HG03432 (cell line): ENCODE data around the gene CCDC182.

Experiments used
- ATAC-seq: cut with Tn5 transposase; IDR thresholded peaks from one replicate; pipeline ENCODE4 v1.9.1; 2021; ENCODE audit warnings: mild to moderate bottlenecking, moderate library complexity; ENCODE audit not compliant: unreplicated experiment

CCDC182 gene

GRCh38 chr17:57758654-57759053, 13.6 kb upstream of the CCDC182 start:
- ATAC-seq = no peak

GRCh38 chr17:57757735-57758134, 12.6 kb upstream of the CCDC182 start:
- ATAC-seq = no peak

- ATAC-seq = no peak
Observed at GRCh38 chr17:57756951-57757350, 11.9 kb upstream of the CCDC182 start.

GRCh38 chr17:57755480-57756070, 10.5 kb upstream of the CCDC182 start:
- ATAC-seq = no peak

GRCh38 chr17:57752031-57752905, 7.2 kb upstream of the CCDC182 start:
- no peak for ATAC-seq

- ATAC-seq = no peak
Observed at GRCh38 chr17:57751348-57751971, 6.4 kb upstream of the CCDC182 start.

- no peak for ATAC-seq
Observed at GRCh38 chr17:57750895-57751294, 5.8 kb upstream of the CCDC182 start.

GRCh38 chr17:57750109-57750871, 5.2 kb upstream of the CCDC182 start:
- no peak for ATAC-seq

- no peak for ATAC-seq
Observed at GRCh38 chr17:57749701-57750100, 4.6 kb upstream of the CCDC182 start.

GRCh38 chr17:57747221-57748017, 2.3 kb upstream of the CCDC182 start:
- ATAC-seq = no peak

- no peak for ATAC-seq
Observed at GRCh38 chr17:57746221-57746620, 1.1 kb upstream of the CCDC182 start.

- peak; percentile 64 for ATAC-seq
Observed at GRCh38 chr17:57744195-57745170, 616 bp downstream of the CCDC182 start.

- ATAC-seq = no peak
Observed at GRCh38 chr17:57740235-57740528, 4.9 kb downstream of the CCDC182 start.

- ATAC-seq = no peak
Observed at GRCh38 chr17:57739402-57740234, 5.5 kb downstream of the CCDC182 start.

- ATAC-seq = no peak
Observed at GRCh38 chr17:57737450-57737849, 7.6 kb downstream of the CCDC182 start.

GRCh38 chr17:57735707-57736106, 9.4 kb downstream of the CCDC182 start:
- no peak for ATAC-seq

GRCh38 chr17:57735230-57735629, 9.9 kb downstream of the CCDC182 start:
- ATAC-seq = no peak

- no peak for ATAC-seq
Observed at GRCh38 chr17:57733085-57733484, 12.0 kb downstream of the CCDC182 start.

GRCh38 chr17:57732062-57732461, 13.0 kb downstream of the CCDC182 start:
- no peak for ATAC-seq
